Spinal cord (tissue), 10 donors: Measurements from ENCODE around the gene SLC39A2. TPM values are rescaled to one million over a fixed set of nuclear protein-coding genes. Genes with fewer than 3 reads are reported as not detected.
"Not testable (repeated sequence)": the region's sequence is repeated elsewhere in the genome, so short reads cannot be mapped to it uniquely, and the experiment has no call there.

Experiments used
- DNase-seq, 6 donors: peaks; one replicate each; pipeline versions ENCODE4 v3.0.0 to v3.0.0-alpha.2; 2013 to 2015; ENCODE audit warnings: low spot score in 6 of 6, low read depth in 4 of 6
- H3K27ac ChIP-seq: one replicate; pipeline ENCODE4 v1.5.1; 2013; ENCODE audit warnings: low read depth, low read length, control low read depth
- H3K27me3 ChIP-seq: one replicate; pipeline ENCODE4 v1.6.1; 2013; ENCODE audit warnings: low read length; ENCODE audit not compliant: control insufficient read depth, insufficient read depth
- H3K36me3 ChIP-seq: one replicate; pipeline ENCODE4 v1.6.1; 2013; ENCODE audit warnings: low read length; ENCODE audit not compliant: control insufficient read depth, insufficient read depth
- H3K4me1 ChIP-seq: one replicate; pipeline ENCODE4 v1.6.1; 2013; ENCODE audit warnings: low read length; ENCODE audit not compliant: control insufficient read depth, insufficient read depth
- H3K4me3 ChIP-seq: one replicate; pipeline ENCODE4 v1.5.1; 2013; ENCODE audit warnings: low read depth, low read length, control low read depth
- H3K9me3 ChIP-seq: one replicate; pipeline ENCODE4 v1.6.1; 2013; ENCODE audit warnings: low read length; ENCODE audit not compliant: control insufficient read depth, insufficient read depth
- WGBS: methylation state at CpG from one replicate; pipeline ENCODE4 v1.1.5; 2013; ENCODE audit warnings: missing lambda C conversion rate; ENCODE audit not compliant: insufficient coverage; 5-methylcytosine and 5-hydroxymethylcytosine counted together
- long read RNA-seq, 4 donors: transcript quantifications; one replicate each; lab custom pipeline, GENCODE V29; 2026
- polyA plus RNA-seq, 2 donors: library from polyadenylated mRNA; unstranded; fragments of 120-200 nt; gene quantifications; one replicate each; pipeline ENCODE4 v1.2.1, GENCODE V29; 2013; ENCODE audit not compliant: insufficient read length in 2 of 2
- total RNA-seq, 2 donors: library from RNA; depleted of rRNA in 1 of 2; stranded (reverse); fragments of 120-200 nt in 1 of 2; fragments of >200 nt in 1 of 2; gene quantifications; one replicate each; pipeline versions ENCODE4 v1.2.3 to v1.2.4, GENCODE V29; 2013 to 2014
- donor health status: healthy.

Gene SLC39A2, protein sequence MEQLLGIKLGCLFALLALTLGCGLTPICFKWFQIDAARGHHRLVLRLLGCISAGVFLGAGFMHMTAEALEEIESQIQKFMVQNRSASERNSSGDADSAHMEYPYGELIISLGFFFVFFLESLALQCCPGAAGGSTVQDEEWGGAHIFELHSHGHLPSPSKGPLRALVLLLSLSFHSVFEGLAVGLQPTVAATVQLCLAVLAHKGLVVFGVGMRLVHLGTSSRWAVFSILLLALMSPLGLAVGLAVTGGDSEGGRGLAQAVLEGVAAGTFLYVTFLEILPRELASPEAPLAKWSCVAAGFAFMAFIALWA
- total RNA-seq (under 1 TPM in 1 of 2 donors, not detected in 1; 0.17 TPM), polyA plus RNA-seq (under 1 TPM in 1 of 2 donors, not detected in 1; 0.32 TPM)
- long read RNA-seq, donor 1 = 0 reads
- long read RNA-seq, donor 2 = 0 reads
- long read RNA-seq, donor 3 = 0 reads
- long read RNA-seq, donor 4 = 0 reads

DNA sequence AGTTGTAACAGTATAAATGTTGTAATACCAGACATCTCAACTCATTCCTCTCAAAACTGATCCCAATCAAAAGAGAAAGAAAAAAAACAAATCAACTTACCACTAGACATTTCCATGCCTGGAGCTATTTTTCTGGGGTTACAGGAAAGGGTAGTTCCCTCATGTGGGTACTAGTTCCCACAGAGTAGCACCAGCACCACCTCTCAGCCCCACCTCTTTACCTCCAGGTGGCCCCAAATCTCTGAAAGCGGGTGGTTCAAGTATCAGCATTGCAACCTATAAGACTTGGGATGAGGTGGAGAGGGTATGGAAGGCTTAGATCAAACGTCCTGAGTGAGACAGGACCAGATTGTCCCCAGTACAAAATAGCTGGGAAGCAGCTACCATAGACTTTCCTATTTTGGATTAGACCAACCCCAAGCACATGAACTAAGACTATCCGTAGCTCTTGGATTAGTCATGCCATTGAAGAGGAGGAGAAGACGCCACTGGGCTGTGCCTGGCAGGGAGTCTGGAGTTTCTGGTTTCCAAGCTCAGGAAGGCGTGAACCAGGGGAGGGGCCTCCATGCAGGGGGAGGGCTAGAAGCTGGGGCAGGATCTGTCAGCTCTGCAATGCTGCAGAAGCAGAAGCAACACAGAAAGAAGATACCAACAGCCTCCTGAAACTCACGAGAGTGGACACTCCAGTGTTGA, at the start of gene SLC39A2:
Gene SLC39A2, plus strand, starts transcription at position 620 of the 693 bp plus-strand sequence. CDS start 154 bp downstream, outside the sequence.
- Histone ChIP-seq H3K27me3 (no peaks in the 10 kb centered on the region), H3K9me3 (no peaks in the 10 kb centered on the region), H3K4me1 (no peaks in the 10 kb centered on the region), H3K36me3 (peaks cover 24% of the 10 kb centered on the region), H3K4me3 (no peak within 1 kb of the TSS), H3K27ac (no peak within 1 kb of the TSS)
- no peak for DNase-seq
- WGBS = 44% methylated on average over 3 of the region's 6 CpGs

DNA sequence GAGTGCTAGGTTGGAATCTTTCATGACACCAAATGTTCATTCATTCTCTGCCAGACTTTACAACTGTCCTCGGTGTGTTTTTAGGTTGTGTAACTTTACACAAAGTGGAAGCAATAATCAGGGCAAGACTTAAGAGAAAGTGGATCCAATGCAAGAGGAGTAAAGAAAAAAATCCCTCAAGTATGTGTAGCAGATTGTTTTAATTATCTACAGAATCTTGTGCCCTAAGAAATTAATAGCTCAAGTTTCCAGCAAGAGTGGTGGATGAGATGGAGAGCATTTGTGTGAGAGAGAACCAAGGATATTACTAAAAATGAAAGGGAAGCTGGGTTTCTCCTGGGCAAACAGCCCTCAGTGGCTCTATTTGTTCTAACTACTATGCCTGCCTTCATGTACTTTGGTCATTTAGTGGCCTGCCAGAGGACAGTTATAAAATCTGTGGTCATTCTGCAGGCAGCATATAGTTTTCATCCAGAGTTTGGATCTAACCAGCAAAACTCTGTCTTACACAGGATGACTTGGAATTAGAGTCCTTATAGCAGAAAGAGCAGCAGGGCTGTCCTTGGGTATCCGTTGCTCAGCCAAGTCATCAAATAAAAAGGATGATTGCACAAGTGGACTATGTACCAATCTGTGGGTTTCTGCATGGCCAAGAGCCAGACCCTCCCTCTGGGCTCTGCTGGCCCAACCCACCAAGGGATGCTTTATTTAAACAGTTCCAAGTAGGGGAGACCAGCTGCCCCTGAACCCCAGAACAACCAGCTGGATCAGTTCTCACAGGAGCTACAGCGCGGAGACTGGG, 44.2 kb upstream of the SLC39A2 start, which contains the start of gene RNASE2:
Gene RNASE2, plus strand, starts transcription at position 752 of the 802 bp plus-strand sequence. CDS start 285 bp downstream, outside the sequence.
- not testable (repeated sequence) for DNase-seq, H3K27me3 ChIP-seq, H3K27ac ChIP-seq, H3K4me3 ChIP-seq, H3K4me1 ChIP-seq, H3K9me3 ChIP-seq, H3K36me3 ChIP-seq
- 67% methylated on average over 3 of the region's 4 CpGs for WGBS

- H3K4me1 ChIP-seq, H3K4me3 ChIP-seq, DNase-seq, H3K36me3 ChIP-seq, H3K27ac ChIP-seq, H3K27me3 ChIP-seq, H3K9me3 ChIP-seq: not testable (repeated sequence)
- 73% methylated on average over 5 of the region's 5 CpGs for WGBS
These were observed 43.6 kb upstream of the SLC39A2 start for GRCh38 chr14:20955538-20955873.

DNA sequence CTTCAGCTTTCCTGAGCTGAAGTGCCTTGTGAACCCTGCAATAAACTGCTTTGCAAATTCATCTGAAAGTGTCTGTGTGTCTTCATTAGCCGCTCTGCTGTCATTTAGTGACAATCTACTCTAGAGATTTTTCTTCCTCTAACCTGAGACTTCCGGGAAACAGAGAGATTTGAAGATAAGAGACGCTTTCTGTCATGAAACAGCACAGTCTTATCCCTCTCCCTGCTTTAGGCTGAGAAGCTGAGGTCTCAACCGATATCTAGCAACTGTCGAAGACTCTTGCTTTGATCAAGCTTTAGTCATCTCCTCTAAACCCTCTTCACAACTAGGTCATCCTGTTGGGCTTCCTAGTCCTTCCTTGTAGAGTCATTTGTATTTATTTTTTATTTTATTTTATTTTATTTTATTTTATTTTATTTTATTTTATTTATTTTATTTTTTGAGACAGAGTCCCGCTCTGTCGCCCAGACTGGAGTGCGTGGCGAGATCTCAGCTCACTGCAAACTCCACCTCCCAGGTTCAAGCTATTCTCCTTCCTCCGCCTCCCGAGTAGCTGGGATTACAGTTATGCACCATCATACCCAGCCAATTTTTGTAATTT, 42.6 kb upstream of the SLC39A2 start:
- WGBS = 84% methylated on average over 4 of the region's 11 CpGs
- no peaks in the 10 kb centered on the region for H3K36me3 ChIP-seq
- H3K27ac ChIP-seq = no peak overlapping the region
- no peaks in the 10 kb centered on the region for H3K9me3 ChIP-seq
- no peak overlapping the region for H3K4me3 ChIP-seq
- peaks cover 4% of the 10 kb centered on the region for H3K4me1 ChIP-seq
- peaks cover 2% of the 10 kb centered on the region for H3K27me3 ChIP-seq
- no peak for DNase-seq

GRCh38 chr14:20958946-20959345, 40.1 kb upstream of the SLC39A2 start:
- not testable (repeated sequence) for H3K4me1 ChIP-seq, H3K4me3 ChIP-seq, H3K27me3 ChIP-seq, DNase-seq, H3K9me3 ChIP-seq, H3K27ac ChIP-seq, H3K36me3 ChIP-seq

- Histone ChIP-seq H3K36me3 (no peaks in the 10 kb centered on the region), H3K27ac (no peak overlapping the region), H3K27me3 (no peaks in the 10 kb centered on the region), H3K4me3 (no peak overlapping the region), H3K9me3 (no peaks in the 10 kb centered on the region), H3K4me1 (peaks cover 12% of the 10 kb centered on the region)
- 85% methylated on average over 3 of the region's 3 CpGs for WGBS
- no peak for DNase-seq
These were observed 29.8 kb upstream of the SLC39A2 start for GRCh38 chr14:20969336-20969735.

DNA sequence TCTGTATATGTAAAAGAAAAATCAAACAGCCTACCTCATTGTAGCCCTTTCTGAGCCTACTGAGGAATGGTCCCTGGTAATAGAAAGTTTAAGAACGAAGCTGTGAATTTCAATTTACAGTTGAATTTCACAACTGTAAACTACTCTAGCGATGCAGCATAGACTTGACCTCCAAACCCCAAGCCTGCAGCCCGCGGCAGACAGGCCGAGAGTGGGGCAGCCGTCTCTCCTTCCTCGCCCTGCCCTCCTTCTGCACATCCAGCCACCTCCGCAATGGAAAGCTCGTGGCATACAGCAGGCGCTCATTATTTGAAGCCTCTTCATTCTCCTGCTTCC, 28.5 kb upstream of the SLC39A2 start:
- Histone ChIP-seq H3K27ac (peak overlapping the region; percentile 61), H3K4me3 (peak overlapping the region; percentile 62), H3K36me3 (no peaks in the 10 kb centered on the region), H3K4me1 (peaks cover 12% of the 10 kb centered on the region), H3K27me3 (no peaks in the 10 kb centered on the region), H3K9me3 (no peaks in the 10 kb centered on the region)
- no peak for DNase-seq
- 27% methylated on average over 9 of the region's 10 CpGs for WGBS

DNA sequence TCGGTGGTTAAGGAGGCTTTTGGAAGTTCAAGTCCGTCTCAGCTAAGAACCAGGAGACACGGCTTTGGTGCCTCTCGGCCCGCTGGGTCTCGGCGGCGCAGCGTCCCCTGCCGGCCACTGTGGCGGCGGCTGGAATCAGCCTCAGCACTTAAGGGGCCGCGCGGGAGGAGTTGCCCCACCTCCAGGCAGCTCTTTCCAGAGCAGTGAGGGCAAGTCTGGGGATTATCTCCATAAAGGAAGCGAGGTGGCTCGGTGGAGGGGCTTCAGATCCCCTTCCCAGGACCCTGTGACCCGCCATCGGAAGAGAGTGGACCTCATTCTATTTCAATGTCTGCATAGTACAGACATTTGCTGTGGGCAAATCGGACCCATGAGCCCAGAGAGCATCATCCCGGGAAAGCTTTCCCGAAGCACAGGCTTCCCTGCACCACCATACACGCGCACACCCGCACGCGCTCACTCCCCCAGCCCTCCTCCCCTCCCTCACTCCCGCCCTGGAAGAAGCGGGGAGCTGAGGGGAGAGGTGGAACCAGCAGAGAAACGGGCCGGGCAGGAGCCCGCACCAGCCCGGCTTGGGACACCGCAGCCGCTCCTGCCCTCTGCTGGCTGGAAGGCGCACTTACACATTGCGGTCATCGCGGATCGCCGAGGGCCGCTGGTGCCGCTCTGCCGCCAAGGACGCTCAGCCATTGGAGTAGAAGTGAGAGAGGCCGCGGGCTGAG, 27.9 kb upstream of the SLC39A2 start:
- peak overlapping the region; percentile 62 for H3K4me3 ChIP-seq
- peak overlapping the region; percentile 61 for H3K27ac ChIP-seq
- peaks cover 12% of the 10 kb centered on the region for H3K4me1 ChIP-seq
- under 1% methylated on average over 36 of the region's 47 CpGs for WGBS
- no peaks in the 10 kb centered on the region for H3K36me3 ChIP-seq
- no peaks in the 10 kb centered on the region for H3K9me3 ChIP-seq
- no peaks in the 10 kb centered on the region for H3K27me3 ChIP-seq
- peak in 5 of 6 donors; percentile 57 to 93 (median 75) for DNase-seq

- Histone ChIP-seq H3K27ac (no peak overlapping the region), H3K9me3 (no peaks in the 10 kb centered on the region), H3K27me3 (no peaks in the 10 kb centered on the region), H3K4me1 (peaks cover 12% of the 10 kb centered on the region), H3K4me3 (peak overlapping the region; percentile 62), H3K36me3 (no peaks in the 10 kb centered on the region)
- DNase-seq = no peak
- WGBS = 9% methylated on average over 8 of the region's 8 CpGs
These were observed 27.4 kb upstream of the SLC39A2 start for GRCh38 chr14:20971705-20972021.
